Measurements from ENCODE around the gene NPLOC4. TPM values are rescaled to one million over a fixed set of nuclear protein-coding genes. Genes with fewer than 3 reads are reported as not detected.

Gene NPLOC4
- polyA plus RNA-seq, 1 of the 3 experiments (the other 2 are of a cell fraction), result 88.6 TPM

- TF ChIP-seq FOXJ3 (CRISPR knock-in tag; IDR thresholded peaks at IDR 0.05) (no peak), TAF1 (IDR thresholded peaks at IDR 0.05; ENCODE audit: borderline replicate concordance, low read depth, low read length) (peak; percentile 65), RAD21 (IDR thresholded peaks at IDR 0.05; ENCODE audit: low read length) (no peak), TCF12 (IDR thresholded peaks at IDR 0.05) (no peak), GATA2 (CRISPR knock-in tag; IDR thresholded peaks at IDR 0.05) (no peak), NRF1 (IDR thresholded peaks at IDR 0.05; ENCODE audit: low read depth, low read length) (peak; percentile 91), FOSL2 (IDR thresholded peaks at IDR 0.05; ENCODE audit: borderline replicate concordance, low read depth) (no peak), USF1 (IDR thresholded peaks at IDR 0.05; ENCODE audit: borderline replicate concordance, low read depth) (no peak; the same call in 1 of the 2 replicates), MAX (IDR thresholded peaks at IDR 0.05; ENCODE audit: low read depth) (peak; percentile 73)
- TF ChIP-seq, protein P1, sequence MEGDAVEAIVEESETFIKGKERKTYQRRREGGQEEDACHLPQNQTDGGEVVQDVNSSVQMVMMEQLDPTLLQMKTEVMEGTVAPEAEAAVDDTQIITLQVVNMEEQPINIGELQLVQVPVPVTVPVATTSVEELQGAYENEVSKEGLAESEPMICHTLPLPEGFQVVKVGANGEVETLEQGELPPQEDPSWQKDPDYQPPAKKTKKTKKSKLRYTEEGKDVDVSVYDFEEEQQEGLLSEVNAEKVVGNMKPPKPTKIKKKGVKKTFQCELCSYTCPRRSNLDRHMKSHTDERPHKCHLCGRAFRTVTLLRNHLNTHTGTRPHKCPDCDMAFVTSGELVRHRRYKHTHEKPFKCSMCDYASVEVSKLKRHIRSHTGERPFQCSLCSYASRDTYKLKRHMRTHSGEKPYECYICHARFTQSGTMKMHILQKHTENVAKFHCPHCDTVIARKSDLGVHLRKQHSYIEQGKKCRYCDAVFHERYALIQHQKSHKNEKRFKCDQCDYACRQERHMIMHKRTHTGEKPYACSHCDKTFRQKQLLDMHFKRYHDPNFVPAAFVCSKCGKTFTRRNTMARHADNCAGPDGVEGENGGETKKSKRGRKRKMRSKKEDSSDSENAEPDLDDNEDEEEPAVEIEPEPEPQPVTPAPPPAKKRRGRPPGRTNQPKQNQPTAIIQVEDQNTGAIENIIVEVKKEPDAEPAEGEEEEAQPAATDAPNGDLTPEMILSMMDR (IDR thresholded peaks at IDR 0.05), result no peak
Observed at GRCh38 chr17:81683584-81684441, 46.9 kb upstream of the NPLOC4 start, which contains the start of the genes ARL16 and HGS (continued).

GRCh38 chr17:81683208-81683583, 46.3 kb upstream of the NPLOC4 start:
- CTCF ChIA-PET, result interaction anchor here (0.8 to 2.4 kb wide), 11 partner anchors 10 to 338 kb away, joined by 3 to 12 read pairs (median 3); partner anchors contain the start of gene MRPL12
- POLR2A ChIA-PET, result interaction anchor here (0.6 to 2.8 kb wide), 13 partner anchors 8 to 188 kb away, joined by 3 to 33 read pairs (median 5); partner anchors contain the start of genes ARHGDIA, CCDC137, MCRIP1 and MRPL12

More at GRCh38 chr17:81683208-81683583, 46.3 kb upstream of the NPLOC4 start:
- no peak for DNase-seq
- peak overlapping the region; percentile 94 to 99 for H3K4me3 ChIP-seq (ENCODE audit: low read depth in 2 of 2, low read length in 1 of 2)
- peak overlapping the region; percentile 96 for H3K4me2 ChIP-seq
- H3K9ac ChIP-seq, result peak overlapping the region; percentile 96
- TF ChIP-seq FOXJ3 (CRISPR knock-in tag; IDR thresholded peaks at IDR 0.05) (0 out of 2 replicates have a peak, but pooled peaks have one; percentile 15), USF2 (IDR thresholded peaks at IDR 0.05; ENCODE audit: borderline replicate concordance, low read depth, low read length) (no peak), GATA2 (CRISPR knock-in tag; IDR thresholded peaks at IDR 0.05) (no peak), RAD21 (IDR thresholded peaks at IDR 0.05; ENCODE audit: low read length) (no peak)
- H3K4me1 ChIP-seq (ENCODE audit: control insufficient read depth in 1 of 2, insufficient read depth in 2 of 2, low read depth in 1 of 2, low read length in 1 of 2), result peaks cover 19 to 21% of the 10 kb centered on the region in 2 experiments; a peak in 3 of 4 replicates
- H3K9me2 ChIP-seq, result no peaks in the 10 kb centered on the region
- H3K36me3 ChIP-seq (replicated peaks in 1 of 2; ENCODE audit: control insufficient read depth in 1 of 2, insufficient read depth in 2 of 2, low read length in 1 of 2), result peaks cover 39 to 47% of the 10 kb centered on the region in 2 experiments
- H3K27me3 ChIP-seq (ENCODE audit: insufficient read depth), result no peaks in the 10 kb centered on the region
- H4K20me1 ChIP-seq (ENCODE audit: insufficient read depth), result peaks cover 38% of the 10 kb centered on the region
- H3F3A ChIP-seq (replicated peaks; ENCODE audit: insufficient read depth), result peaks cover 12% of the 10 kb centered on the region
- WGBS (ENCODE audit: low lambda C conversion rate), result 11% methylated on average over 6 of the region's 37 CpGs
- H3K9me3 ChIP-seq, result no peaks in the 10 kb centered on the region
- peak overlapping the region; percentile 48; the same call in 1 of the 2 replicates for H2AFZ ChIP-seq (ENCODE audit: low read depth)
- H3K79me2 ChIP-seq (ENCODE audit: insufficient read depth), result peaks cover 94% of the 10 kb centered on the region
- peak overlapping the region; percentile 76 to 82 for H3K27ac ChIP-seq (ENCODE audit: low read depth in 2 of 2, low read length in 1 of 2)

Data from SK-N-SH (cell line).